HEK293T (cell line): ENCODE data around the gene THSD4.

Experiments
- CTCF ChIA-PET: fragments of 350-600 bp; formaldehyde crosslinking; extraction: SDS; loops from one replicate; lab custom pipeline; 2021; ENCODE audit warnings: antibody characterized with exemption, inconsistent platforms; lab: Yijun Ruan, JAX
- POLR2A ChIA-PET: fragments of 350-600 bp; formaldehyde crosslinking; extraction: SDS; loops from one replicate; lab custom pipeline; 2020; ENCODE audit warnings: antibody characterized with exemption, inconsistent platforms; lab: Yijun Ruan, JAX
- DNase-seq: peaks from one replicate; pipeline ENCODE4 v3.0.0; 2012; ENCODE audit warnings: mixed read lengths; ENCODE audit errors: extremely low spot score
- ARNT ChIP-seq: fragments of 450-650 bp; IDR thresholded peaks from 2 replicates; pipeline ENCODE4 v1.6.1; 2017; ENCODE audit warnings: mild to moderate bottlenecking
- BHLHE40 ChIP-seq: fragments of 450-650 bp; IDR thresholded peaks from 2 replicates; pipeline ENCODE4 v1.6.1; 2016; ENCODE audit warnings: mild to moderate bottlenecking, moderate library complexity, borderline replicate concordance
- CTBP1 ChIP-seq: fragments of 450-650 bp; IDR thresholded peaks from 2 replicates; pipeline ENCODE4 v1.6.1; 2016; ENCODE audit warnings: borderline replicate concordance
- ELF4 ChIP-seq: fragments of 450-650 bp; IDR thresholded peaks from 2 replicates; pipeline ENCODE4 v1.6.1; 2017; ENCODE audit warnings: antibody characterized with exemption
- FOXA1 ChIP-seq: fragments of 450-650 bp; IDR thresholded peaks from 2 replicates; pipeline ENCODE4 v1.6.1; 2016; ENCODE audit warnings: mild to moderate bottlenecking
- FOXK2 ChIP-seq: fragments of 450-650 bp; IDR thresholded peaks from 2 replicates; pipeline ENCODE4 v1.6.1; 2016; ENCODE audit warnings: mild to moderate bottlenecking
- FOXM1 ChIP-seq: fragments of 450-650 bp; IDR thresholded peaks from 2 replicates; pipeline ENCODE4 v1.6.1; 2017; ENCODE audit warnings: mild to moderate bottlenecking, borderline replicate concordance
- HDGF ChIP-seq: fragments of 450-650 bp; IDR thresholded peaks from 2 replicates; pipeline ENCODE4 v1.6.1; 2017; ENCODE audit warnings: antibody characterized with exemption, borderline replicate concordance
- L3MBTL2 ChIP-seq: fragments of 450-650 bp; conservative IDR thresholded peaks from 2 replicates; pipeline ENCODE4 v1.6.1; 2016; ENCODE audit warnings: mild to moderate bottlenecking
- LEF1 ChIP-seq: fragments of 450-650 bp; IDR thresholded peaks from 2 replicates; pipeline ENCODE4 v1.6.1; 2017; ENCODE audit warnings: mild to moderate bottlenecking, borderline replicate concordance
- NFRKB ChIP-seq: fragments of 450-650 bp; IDR thresholded peaks from 2 replicates; pipeline ENCODE4 v1.6.1; 2016; ENCODE audit warnings: mild to moderate bottlenecking, moderate library complexity
- SP1 ChIP-seq: fragments of 450-650 bp; IDR thresholded peaks from 2 replicates; pipeline ENCODE4 v1.6.1; 2017
- SUZ12 ChIP-seq: fragments of 450-650 bp; IDR thresholded peaks from 2 replicates; pipeline ENCODE4 v1.6.1; 2016; ENCODE audit warnings: mild to moderate bottlenecking
- TARDBP ChIP-seq: fragments of 450-650 bp; IDR thresholded peaks from 2 replicates; pipeline ENCODE4 v1.6.1; 2016
- ZNF384 ChIP-seq: fragments of 450-650 bp; IDR thresholded peaks from 2 replicates; pipeline ENCODE4 v1.6.1; 2016
- TF ChIP-seq, protein P1 (sequence below): fragments of 450-650 bp; IDR thresholded peaks from 2 replicates; pipeline ENCODE4 v1.6.1; 2016

Gene THSD4

GRCh38 chr15:71559098-71559497 lies 443.8 kb downstream of the THSD4 start:
- CTCF ChIA-PET, result no interaction called here

GRCh38 chr15:71559616-71560015 lies 444.3 kb downstream of the THSD4 start:
- ChIA-PET POLR2A (no interaction called here), CTCF (no interaction called here)
- TF ChIP-seq TARDBP (no peak), FOXA1 (no peak), SUZ12 (no peak), L3MBTL2 (no peak), LEF1 (no peak), FOXM1 (no peak), ZNF384 (no peak), ELF4 (no peak), ARNT (no peak)
- DNase-seq, result no peak

More at GRCh38 chr15:71559098-71559497, 443.8 kb downstream of the THSD4 start:
- DNase-seq, result no peak
- TF ChIP-seq CTBP1 (no peak), SUZ12 (no peak), ELF4 (no peak), FOXM1 (no peak)
- POLR2A ChIA-PET, result no interaction called here

GRCh38 chr15:71562251-71562650 lies 447.0 kb downstream of the THSD4 start:
- TF ChIP-seq FOXK2 (no peak), ELF4 (no peak), BHLHE40 (no peak), FOXA1 (no peak), L3MBTL2 (no peak), SUZ12 (no peak), LEF1 (no peak), CTBP1 (no peak), FOXM1 (no peak), ARNT (no peak), TARDBP (no peak), ZNF384 (no peak), SP1 (no peak), NFRKB (no peak), HDGF (no peak)
- TF ChIP-seq, protein P1, sequence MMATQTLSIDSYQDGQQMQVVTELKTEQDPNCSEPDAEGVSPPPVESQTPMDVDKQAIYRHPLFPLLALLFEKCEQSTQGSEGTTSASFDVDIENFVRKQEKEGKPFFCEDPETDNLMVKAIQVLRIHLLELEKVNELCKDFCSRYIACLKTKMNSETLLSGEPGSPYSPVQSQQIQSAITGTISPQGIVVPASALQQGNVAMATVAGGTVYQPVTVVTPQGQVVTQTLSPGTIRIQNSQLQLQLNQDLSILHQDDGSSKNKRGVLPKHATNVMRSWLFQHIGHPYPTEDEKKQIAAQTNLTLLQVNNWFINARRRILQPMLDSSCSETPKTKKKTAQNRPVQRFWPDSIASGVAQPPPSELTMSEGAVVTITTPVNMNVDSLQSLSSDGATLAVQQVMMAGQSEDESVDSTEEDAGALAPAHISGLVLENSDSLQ, result no peak
- CTCF ChIA-PET, result no interaction called here
- no peak for DNase-seq
- POLR2A ChIA-PET, result no interaction called here

DNA sequence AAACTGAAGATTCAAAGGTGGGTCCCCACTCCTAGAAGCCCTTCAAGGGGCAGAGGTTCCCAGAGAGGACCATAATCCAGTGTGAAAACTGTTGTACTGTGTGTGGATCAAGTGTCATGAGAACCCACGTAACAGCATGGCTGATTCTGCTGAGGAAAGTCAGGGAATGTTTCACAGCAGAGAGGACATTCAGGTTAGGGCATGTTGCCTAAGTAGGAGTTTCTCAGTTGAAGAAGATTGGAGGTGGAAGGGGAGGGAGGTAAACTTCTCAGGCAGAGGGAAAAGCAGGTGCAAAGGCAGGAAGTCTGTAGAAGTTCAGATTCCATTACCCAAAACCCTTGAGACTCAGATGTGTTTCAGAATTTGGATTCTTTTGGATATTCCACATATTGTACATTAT lies 448.9 kb downstream of the THSD4 start:
- TF ChIP-seq NFRKB (no peak), FOXM1 (no peak), ELF4 (no peak), HDGF (no peak), FOXK2 (no peak), TARDBP (no peak), ARNT (no peak), SUZ12 (no peak), SP1 (no peak), CTBP1 (no peak), BHLHE40 (no peak), L3MBTL2 (no peak), ZNF384 (no peak), LEF1 (no peak)
- TF ChIP-seq, protein P1, result no peak
- DNase-seq, result no peak
- CTCF ChIA-PET, result no interaction called here
- POLR2A ChIA-PET, result no interaction called here

DNA sequence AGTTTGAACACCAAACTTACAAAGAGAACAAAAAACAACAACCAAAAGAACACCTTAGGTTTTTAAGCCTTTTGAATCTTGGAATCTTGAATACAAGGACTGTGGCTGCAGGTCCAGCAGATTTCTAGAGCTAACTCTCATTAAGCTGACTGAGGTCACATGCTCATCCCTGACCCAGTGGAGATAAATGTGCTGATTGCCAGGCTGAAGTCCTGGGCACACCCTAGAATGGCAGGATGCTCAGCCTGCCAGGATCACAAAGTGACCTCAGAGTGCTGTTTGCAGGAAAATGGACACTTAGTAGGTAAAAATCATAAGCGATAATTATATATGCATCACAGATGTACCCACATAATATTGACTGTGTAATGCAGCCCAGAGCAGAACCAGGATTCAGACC lies 449.7 kb downstream of the THSD4 start:
- POLR2A ChIA-PET, result no interaction called here
- no peak for DNase-seq
- TF ChIP-seq SUZ12 (no peak), LEF1 (no peak), BHLHE40 (no peak), SP1 (no peak), ARNT (no peak), ELF4 (no peak), HDGF (no peak), NFRKB (no peak), ZNF384 (no peak)
- TF ChIP-seq, protein P1, result no peak
- CTCF ChIA-PET, result no interaction called here

- POLR2A ChIA-PET, result no interaction called here
- no peak for TF ChIP-seq SP1
- no peak for TF ChIP-seq ZNF384
- CTCF ChIA-PET, result interaction anchor here (0.7 kb wide), 1 partner anchor 10 kb away, joined by 4 read pairs; no protein-coding TSS in a partner anchor
- DNase-seq, result no peak
These were observed 450.4 kb downstream of the THSD4 start for GRCh38 chr15:71565631-71566160.

DNA sequence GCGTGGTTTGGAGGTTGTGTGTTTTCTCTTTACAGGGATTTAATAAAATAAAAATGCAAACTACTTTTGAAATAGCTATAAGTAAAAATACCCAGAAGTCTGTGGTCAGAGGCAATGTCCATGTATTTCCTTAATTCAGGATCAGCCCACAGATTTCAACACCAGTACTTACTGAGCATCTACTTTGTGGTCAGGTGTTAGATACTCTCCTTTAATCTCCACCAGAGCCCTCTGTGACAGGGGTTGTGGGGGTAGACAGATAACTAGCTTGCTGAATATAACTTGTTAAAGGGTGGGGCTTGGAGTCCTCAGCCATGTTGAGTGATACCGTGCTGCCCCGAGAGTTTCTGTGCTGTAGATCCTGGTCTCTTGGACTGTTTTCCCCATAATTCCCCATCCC lies 451.0 kb downstream of the THSD4 start:
- DNase-seq, result no peak
- no peak for TF ChIP-seq LEF1
- no peak for TF ChIP-seq FOXM1
- TF ChIP-seq HDGF, result no peak
- TF ChIP-seq SUZ12, result no peak
- TF ChIP-seq TARDBP, result no peak
- no peak for TF ChIP-seq FOXA1
- no peak for TF ChIP-seq ELF4
- TF ChIP-seq BHLHE40, result no peak
- ChIA-PET CTCF (interaction anchor here (0.7 kb wide), 1 partner anchor 9 kb away, joined by 4 read pairs; no protein-coding TSS in a partner anchor), POLR2A (no interaction called here)
